HEK293 (cell line): ENCODE data around the gene PIK3R2.

Source experiments
- CTCF ChIA-PET: fragments of 350-600 bp; formaldehyde crosslinking; extraction: SDS; loops from one replicate; lab custom pipeline; 2021; ENCODE audit warnings: antibody characterized with exemption; lab: Yijun Ruan, JAX
- POLR2A ChIA-PET: fragments of 300-600 bp; formaldehyde crosslinking; extraction: SDS; loops from one replicate; lab custom pipeline; 2020; ENCODE audit warnings: antibody characterized with exemption, inconsistent platforms; lab: Yijun Ruan, JAX
- H3K27ac ChIP-seq: fragments of 200-500 bp; sonication (Bioruptor generic); 2 replicates; pipeline ENCODE4 v1.5.1; 2014; ENCODE audit warnings: low read depth, low read length, control low read depth, inconsistent platforms; ENCODE audit errors: extremely low read depth
- H3K36me3 ChIP-seq, 2 experiments: fragments of 200-500 bp in 1 of 2; sonication (Bioruptor generic) in 1 of 2; 1 replicate in 1 of 2; 2 replicates in 1 of 2; pipeline ENCODE4 v1.5.1; 2014 to 2017; ENCODE audit warnings: inconsistent platforms in 2 of 2, low read length in 2 of 2; ENCODE audit not compliant: control insufficient read depth in 2 of 2, insufficient read depth in 1 of 2
- H3K4me1 ChIP-seq: fragments of 200-500 bp; sonication (Bioruptor generic); 2 replicates; pipeline ENCODE4 v1.5.1; 2014; ENCODE audit warnings: mild to moderate bottlenecking, low read length, inconsistent platforms; ENCODE audit not compliant: control insufficient read depth, insufficient read depth
- H3K4me3 ChIP-seq: 2 replicates; pipeline ENCODE4 v1.5.1; 2011; ENCODE audit warnings: low read depth, mild to moderate bottlenecking, control low read depth, low read length, moderate library complexity
- H3K9me3 ChIP-seq: fragments of 200-500 bp; sonication (Bioruptor generic); 2 replicates; pipeline ENCODE4 v1.5.1; 2014; ENCODE audit warnings: low read depth, low read length, inconsistent platforms; ENCODE audit not compliant: control insufficient read depth, insufficient read depth
- AEBP2 ChIP-seq: fragments of 450-650 bp; formaldehyde crosslinking; IDR thresholded peaks from 2 replicates; pipeline ENCODE4 v1.5.1; 2016; ENCODE audit warnings: missing biosample characterization, missing genetic modification characterization, borderline replicate concordance
- EGR2 ChIP-seq: fragments of 450-650 bp; formaldehyde crosslinking; IDR thresholded peaks from 2 replicates; pipeline ENCODE4 v1.5.1; 2016; ENCODE audit warnings: low read depth, missing biosample characterization, missing genetic modification characterization
- GLIS1 ChIP-seq: fragments of 450-650 bp; formaldehyde crosslinking; IDR thresholded peaks from 2 replicates; pipeline ENCODE4 v1.5.1; 2016; ENCODE audit warnings: missing biosample characterization, missing genetic modification characterization
- MYNN ChIP-seq: fragments of 450-650 bp; formaldehyde crosslinking; IDR thresholded peaks from 2 replicates; pipeline ENCODE4 v1.5.1; 2016; ENCODE audit warnings: missing biosample characterization, missing genetic modification characterization, borderline replicate concordance
- PRDM4 ChIP-seq: fragments of 450-650 bp; formaldehyde crosslinking; IDR thresholded peaks from 2 replicates; pipeline ENCODE4 v1.5.1; 2017; ENCODE audit warnings: missing biosample characterization, missing genetic modification characterization
- REST ChIP-seq: fragments of 450-650 bp; formaldehyde crosslinking; IDR thresholded peaks from 2 replicates; pipeline ENCODE4 v1.5.1; 2016; ENCODE audit warnings: missing biosample characterization, missing genetic modification characterization
- TSHZ1 ChIP-seq: fragments of 450-650 bp; formaldehyde crosslinking; IDR thresholded peaks from 2 replicates; pipeline ENCODE4 v1.5.1; 2016; ENCODE audit warnings: missing biosample characterization, missing genetic modification characterization, borderline replicate concordance
- ZEB2 ChIP-seq: fragments of 450-650 bp; formaldehyde crosslinking; IDR thresholded peaks from 2 replicates; pipeline ENCODE4 v1.5.1; 2016; ENCODE audit warnings: missing biosample characterization, missing genetic modification characterization
- ZIC2 ChIP-seq: fragments of 450-650 bp; formaldehyde crosslinking; IDR thresholded peaks from 2 replicates; pipeline ENCODE4 v1.5.1; 2016; ENCODE audit warnings: missing biosample characterization, missing genetic modification characterization
- ZNF10 ChIP-seq: fragments of 450-650 bp; formaldehyde crosslinking; IDR thresholded peaks from 2 replicates; pipeline ENCODE4 v1.5.1; 2017; ENCODE audit warnings: missing biosample characterization, missing genetic modification characterization
- ZNF121 ChIP-seq: fragments of 450-650 bp; formaldehyde crosslinking; IDR thresholded peaks from 2 replicates; pipeline ENCODE4 v1.5.1; 2016; ENCODE audit warnings: missing biosample characterization, missing genetic modification characterization
- ZNF18 ChIP-seq: fragments of 450-650 bp; formaldehyde crosslinking; IDR thresholded peaks from 2 replicates; pipeline ENCODE4 v1.5.1; 2016; ENCODE audit warnings: missing biosample characterization, missing genetic modification characterization
- ZNF274 ChIP-seq, 2 experiments: fragments of 200-500 bp in 1 of 2; fragments of 450-650 bp in 1 of 2; sonication (Bioruptor generic) in 1 of 2; formaldehyde crosslinking in 1 of 2; IDR thresholded peaks; 2 replicates each; pipeline versions ENCODE4 v1.5.1 to v1.6.1; 2014 to 2016; ENCODE audit warnings: borderline replicate concordance in 1 of 2, inconsistent platforms in 1 of 2, low read length in 1 of 2, missing biosample characterization in 1 of 2, missing genetic modification characterization in 1 of 2
- ZNF354C ChIP-seq: fragments of 450-650 bp; formaldehyde crosslinking; IDR thresholded peaks from 2 replicates; pipeline ENCODE4 v1.5.1; 2016; ENCODE audit warnings: missing biosample characterization, missing genetic modification characterization, low read depth, borderline replicate concordance
- ZNF521 ChIP-seq: fragments of 450-650 bp; formaldehyde crosslinking; IDR thresholded peaks from 2 replicates; pipeline ENCODE4 v1.5.1; 2017; ENCODE audit warnings: missing biosample characterization, mild to moderate bottlenecking, missing genetic modification characterization
- ZNF530 ChIP-seq: fragments of 450-650 bp; formaldehyde crosslinking; IDR thresholded peaks from 2 replicates; pipeline ENCODE4 v1.5.1; 2016; ENCODE audit warnings: low read depth, missing biosample characterization, missing genetic modification characterization
- ZNF600 ChIP-seq: fragments of 450-650 bp; formaldehyde crosslinking; IDR thresholded peaks from 2 replicates; pipeline ENCODE4 v1.5.1; 2016; ENCODE audit warnings: missing biosample characterization, missing genetic modification characterization
- ZNF654 ChIP-seq: fragments of 450-650 bp; formaldehyde crosslinking; IDR thresholded peaks from 2 replicates; pipeline ENCODE4 v1.5.1; 2016; ENCODE audit warnings: low read depth, missing biosample characterization, missing genetic modification characterization
- ZNF677 ChIP-seq: fragments of 450-650 bp; IDR thresholded peaks from 2 replicates; pipeline ENCODE4 v1.5.0; 2018; ENCODE audit warnings: missing biosample characterization, mild to moderate bottlenecking, missing genetic modification characterization, moderate library complexity
- ZNF76 ChIP-seq: fragments of 450-650 bp; formaldehyde crosslinking; IDR thresholded peaks from 2 replicates; pipeline ENCODE4; 2016; ENCODE audit warnings: low read depth, missing biosample characterization, missing genetic modification characterization, borderline replicate concordance
- ZNF792 ChIP-seq: fragments of 450-650 bp; formaldehyde crosslinking; IDR thresholded peaks from 2 replicates; pipeline ENCODE4 v1.5.1; 2016; ENCODE audit warnings: missing biosample characterization, missing genetic modification characterization
- TF ChIP-seq, protein P1 (sequence below): fragments of 450-650 bp; formaldehyde crosslinking; optimal IDR thresholded peaks from 2 replicates; pipeline ENCODE3; 2016; ENCODE audit warnings: missing biosample characterization, mild to moderate bottlenecking, missing genetic modification characterization

PIK3R2 gene

DNA sequence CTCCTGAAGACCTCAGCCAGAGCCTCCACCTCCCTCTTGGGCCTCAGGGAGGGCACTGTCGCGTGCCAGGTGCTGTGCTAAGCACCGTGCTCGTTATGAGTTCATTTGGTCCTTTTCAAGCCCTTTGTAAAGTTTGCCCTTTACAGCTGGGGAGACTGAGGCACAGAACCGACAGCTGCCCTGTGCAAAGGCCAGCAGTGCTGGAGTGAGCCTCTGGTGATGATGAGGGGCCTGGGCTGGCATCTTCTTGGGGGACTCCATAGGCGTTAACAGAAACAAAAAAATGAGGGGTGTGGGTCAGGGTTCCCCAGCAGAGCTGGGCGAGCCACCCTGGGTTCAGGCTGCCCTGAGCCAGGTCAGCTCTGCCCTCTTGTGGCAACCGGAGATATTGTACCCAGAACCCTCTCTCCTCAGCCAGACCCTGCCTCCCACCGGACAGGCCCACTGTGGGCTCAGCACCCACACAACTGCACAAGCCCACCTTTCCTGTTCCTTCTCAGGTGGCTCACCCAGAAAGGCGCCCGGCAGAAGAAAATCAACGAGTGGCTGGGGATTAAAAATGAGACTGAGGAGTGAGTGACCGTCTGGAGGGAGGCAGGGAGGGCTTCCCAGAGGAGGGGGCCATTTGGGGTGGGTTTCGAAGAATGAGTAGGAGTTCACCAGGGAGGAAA, 15.1 kb downstream of the PIK3R2 start:
- no peak overlapping the region for H3K4me3 ChIP-seq
- ChIA-PET CTCF (interaction anchor here (0.7 to 7.2 kb wide), 12 partner anchors 8 to 109 kb away, joined by 3 to 83 read pairs (median 4); no protein-coding TSS in a partner anchor), POLR2A (interaction anchor here (1.1 kb wide), 1 partner anchor 105 kb away, joined by 6 read pairs; no protein-coding TSS in a partner anchor)
- H3K9me3 ChIP-seq: no peaks in the 10 kb centered on the region
- no peaks in the 10 kb centered on the region for H3K4me1 ChIP-seq
- H3K27ac ChIP-seq: no peak overlapping the region
- H3K36me3 ChIP-seq: peaks cover 21 to 60% of the 10 kb centered on the region in 2 experiments; a peak in 2 of 3 replicates
- TF ChIP-seq ZNF10 (tag by site-specific recombination): no peak
- TF ChIP-seq EGR2 (tag by site-specific recombination): peak; percentile 74
- no peak for TF ChIP-seq ZNF274 (IDR thresholded peaks at IDR 0.05; ENCODE audit: low read length)
- TF ChIP-seq ZNF274 (tag by site-specific recombination; IDR thresholded peaks at IDR 0.05; ENCODE audit: borderline replicate concordance): no peak
- TF ChIP-seq ZNF654: peak; percentile 65
- no peak for TF ChIP-seq PRDM4 (tag by site-specific recombination)
- TF ChIP-seq GLIS1 (tag by site-specific recombination): peak; percentile 42; the same call in 1 of the 2 replicates
- no peak for TF ChIP-seq REST (tag by site-specific recombination)
- TF ChIP-seq MYNN: no peak
- TF ChIP-seq ZNF121 (tag by site-specific recombination): no peak
- peak; percentile 82 for TF ChIP-seq ZNF76
- TF ChIP-seq ZNF600 (tag by site-specific recombination): peak; percentile 33; the same call in 1 of the 2 replicates
- TF ChIP-seq ZNF530 (tag by site-specific recombination): no peak
- no peak for TF ChIP-seq ZNF18 (tag by site-specific recombination)
- TF ChIP-seq ZEB2 (tag by site-specific recombination): no peak
- TF ChIP-seq ZNF354C: no peak
- no peak for TF ChIP-seq ZNF521 (tag by site-specific recombination)
- TF ChIP-seq ZIC2 (tag by site-specific recombination): no peak
- no peak for TF ChIP-seq ZNF677
- TF ChIP-seq, protein P1, sequence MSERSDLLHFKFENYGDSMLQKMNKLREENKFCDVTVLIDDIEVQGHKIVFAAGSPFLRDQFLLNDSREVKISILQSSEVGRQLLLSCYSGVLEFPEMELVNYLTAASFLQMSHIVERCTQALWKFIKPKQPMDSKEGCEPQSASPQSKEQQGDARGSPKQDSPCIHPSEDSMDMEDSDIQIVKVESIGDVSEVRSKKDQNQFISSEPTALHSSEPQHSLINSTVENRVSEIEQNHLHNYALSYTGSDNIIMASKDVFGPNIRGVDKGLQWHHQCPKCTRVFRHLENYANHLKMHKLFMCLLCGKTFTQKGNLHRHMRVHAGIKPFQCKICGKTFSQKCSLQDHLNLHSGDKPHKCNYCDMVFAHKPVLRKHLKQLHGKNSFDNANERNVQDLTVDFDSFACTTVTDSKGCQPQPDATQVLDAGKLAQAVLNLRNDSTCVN: peak; percentile 9
- no peak for TF ChIP-seq ZNF792
- no peak for TF ChIP-seq TSHZ1 (tag by site-specific recombination)
- no peak for TF ChIP-seq AEBP2 (tag by site-specific recombination)
